Measurements from ENCODE around the gene BNIP3.

DNA sequence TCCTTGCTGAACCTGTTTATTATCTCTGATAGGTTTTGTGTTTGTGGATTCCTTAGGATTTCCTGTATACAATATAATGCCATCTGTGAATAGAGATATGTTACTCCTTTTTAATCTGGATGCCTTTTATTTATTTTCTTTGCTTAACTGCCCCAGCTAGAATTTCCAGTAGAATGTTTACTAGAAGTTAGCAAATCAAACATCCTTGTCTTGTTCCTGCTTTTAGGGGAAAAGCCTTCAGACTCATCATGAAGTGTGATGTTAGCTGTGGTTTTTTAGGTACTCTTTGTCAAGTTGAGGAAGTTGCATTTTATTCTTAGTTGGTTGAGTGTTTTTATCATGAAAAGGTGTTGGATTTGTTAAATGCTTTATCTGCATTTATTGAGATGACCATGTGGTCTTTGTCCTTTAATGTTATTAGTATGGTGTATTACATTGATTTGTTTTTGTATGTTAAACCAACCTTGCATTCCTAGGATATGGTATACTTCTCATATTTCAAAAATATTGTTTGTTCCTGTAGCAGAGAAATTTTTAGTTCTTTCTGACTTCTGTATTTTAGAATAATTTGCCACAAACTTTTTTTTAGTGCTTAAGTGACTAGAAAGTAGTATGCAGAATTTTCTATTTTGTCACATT is 56.6 kb downstream of the BNIP3 start:
- TF ChIP-seq, protein P1, sequence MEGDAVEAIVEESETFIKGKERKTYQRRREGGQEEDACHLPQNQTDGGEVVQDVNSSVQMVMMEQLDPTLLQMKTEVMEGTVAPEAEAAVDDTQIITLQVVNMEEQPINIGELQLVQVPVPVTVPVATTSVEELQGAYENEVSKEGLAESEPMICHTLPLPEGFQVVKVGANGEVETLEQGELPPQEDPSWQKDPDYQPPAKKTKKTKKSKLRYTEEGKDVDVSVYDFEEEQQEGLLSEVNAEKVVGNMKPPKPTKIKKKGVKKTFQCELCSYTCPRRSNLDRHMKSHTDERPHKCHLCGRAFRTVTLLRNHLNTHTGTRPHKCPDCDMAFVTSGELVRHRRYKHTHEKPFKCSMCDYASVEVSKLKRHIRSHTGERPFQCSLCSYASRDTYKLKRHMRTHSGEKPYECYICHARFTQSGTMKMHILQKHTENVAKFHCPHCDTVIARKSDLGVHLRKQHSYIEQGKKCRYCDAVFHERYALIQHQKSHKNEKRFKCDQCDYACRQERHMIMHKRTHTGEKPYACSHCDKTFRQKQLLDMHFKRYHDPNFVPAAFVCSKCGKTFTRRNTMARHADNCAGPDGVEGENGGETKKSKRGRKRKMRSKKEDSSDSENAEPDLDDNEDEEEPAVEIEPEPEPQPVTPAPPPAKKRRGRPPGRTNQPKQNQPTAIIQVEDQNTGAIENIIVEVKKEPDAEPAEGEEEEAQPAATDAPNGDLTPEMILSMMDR (IDR thresholded peaks at IDR 0.05; ENCODE audit: low read depth, low read length, poor library complexity, severe bottlenecking) = no peak
- TF ChIP-seq EZH2phosphoT487 (IDR thresholded peaks at IDR 0.05; ENCODE audit: borderline replicate concordance, low read length) = no peak

All from DOHH2 (cell line).